HG03066 (cell line): ENCODE data around the gene WWC2.
"Not testable (repeated sequence)": the region's sequence is repeated elsewhere in the genome, so short reads cannot be mapped to it uniquely, and the experiment has no call there.

Experiments used
- ATAC-seq: cut with Tn5 transposase; IDR thresholded peaks from one replicate; pipeline ENCODE4 v1.9.1; 2021; ENCODE audit warnings: low read depth; ENCODE audit not compliant: unreplicated experiment

Gene WWC2

GRCh38 chr4:183099537-183100297 lies 660 bp downstream of the WWC2 start:
- no peak for ATAC-seq

- no peak for ATAC-seq
These were observed 1.2 kb downstream of the WWC2 start for GRCh38 chr4:183100298-183100599.

GRCh38 chr4:183100827-183101226 lies 1.8 kb downstream of the WWC2 start:
- no peak for ATAC-seq

GRCh38 chr4:183101956-183102480 lies 3.0 kb downstream of the WWC2 start:
- no peak for ATAC-seq

DNA sequence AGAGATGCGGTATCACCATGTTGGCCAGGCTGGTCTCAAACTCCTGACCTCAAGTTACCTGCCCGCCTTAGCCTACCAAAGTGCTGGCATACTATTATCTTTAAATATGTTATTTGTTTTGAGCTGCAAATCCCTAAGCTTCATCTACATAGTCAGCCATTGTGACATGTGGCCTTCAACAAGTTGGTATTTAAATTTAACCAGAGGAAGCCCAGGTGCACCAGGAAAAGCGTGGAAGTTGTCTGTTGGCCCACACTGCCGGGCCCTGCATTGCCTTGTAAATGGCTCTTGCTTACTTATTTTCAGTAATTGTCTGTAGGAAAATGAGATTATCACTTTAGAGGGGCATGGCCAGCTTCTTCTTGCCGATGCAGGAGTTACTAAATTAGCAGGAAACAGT lies 6.0 kb downstream of the WWC2 start:
- ATAC-seq, result no peak

DNA sequence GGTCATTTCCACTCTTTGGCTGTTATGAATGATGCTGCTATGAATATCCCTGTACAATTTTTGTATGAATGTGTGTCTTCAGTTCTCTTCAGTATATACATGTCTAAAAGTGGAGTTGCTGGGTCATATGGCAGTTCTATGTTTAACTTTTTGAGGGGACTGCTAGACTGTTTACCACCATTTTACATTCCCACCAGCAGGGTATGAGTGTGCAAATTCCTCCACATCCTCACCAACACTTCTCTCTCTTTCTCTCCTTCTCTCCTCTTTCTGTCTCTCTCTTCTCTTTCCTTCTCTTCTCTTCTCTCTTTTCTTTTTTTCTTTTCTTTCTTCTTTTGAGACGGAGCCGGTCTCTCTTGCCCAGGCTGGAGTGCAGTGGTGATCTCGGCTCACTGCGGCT lies 7.8 kb downstream of the WWC2 start:
- ATAC-seq, result no peak

GRCh38 chr4:183107891-183108459 lies 8.9 kb downstream of the WWC2 start:
- ATAC-seq, result no peak

DNA sequence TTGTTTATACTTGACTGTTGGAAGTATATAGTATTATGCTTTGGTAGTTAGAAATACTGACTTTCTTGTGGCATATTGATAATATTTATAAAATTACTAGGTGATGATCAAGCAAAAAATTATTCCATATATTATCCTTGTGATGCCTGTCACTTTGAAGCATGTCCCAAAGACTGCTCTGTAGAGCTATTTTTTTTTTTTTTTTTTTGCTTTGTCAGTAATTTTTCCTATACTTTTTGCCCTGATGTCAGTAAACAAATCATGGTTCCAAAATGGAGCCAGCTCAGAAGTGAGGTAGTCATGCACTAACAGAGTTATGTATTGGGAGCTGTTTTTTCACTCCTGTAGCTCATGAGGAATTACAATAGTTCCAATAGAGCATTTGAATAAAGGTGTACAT lies 11.2 kb downstream of the WWC2 start:
- no peak for ATAC-seq

DNA sequence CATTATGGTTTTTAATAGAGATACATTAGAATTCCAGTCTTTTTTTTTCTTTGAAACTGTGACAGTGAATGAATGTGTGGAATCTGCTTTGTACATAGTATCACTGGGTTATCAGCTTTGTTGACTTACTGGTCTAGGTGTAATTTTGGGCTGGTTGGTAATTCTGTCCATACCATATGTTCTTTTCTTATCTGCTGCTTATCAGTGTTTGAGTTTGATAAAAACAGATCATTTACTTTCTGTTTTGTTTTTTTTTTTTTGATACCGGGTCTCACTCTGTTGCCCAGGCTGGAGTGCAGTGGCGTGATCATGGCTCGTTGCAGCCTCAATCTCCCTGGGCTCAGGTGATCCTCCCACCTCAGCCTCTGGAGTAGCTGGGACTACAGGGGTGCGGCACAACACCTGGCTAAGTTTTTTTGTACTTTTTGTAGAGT lies 12.4 kb downstream of the WWC2 start:
- no peak for ATAC-seq

DNA sequence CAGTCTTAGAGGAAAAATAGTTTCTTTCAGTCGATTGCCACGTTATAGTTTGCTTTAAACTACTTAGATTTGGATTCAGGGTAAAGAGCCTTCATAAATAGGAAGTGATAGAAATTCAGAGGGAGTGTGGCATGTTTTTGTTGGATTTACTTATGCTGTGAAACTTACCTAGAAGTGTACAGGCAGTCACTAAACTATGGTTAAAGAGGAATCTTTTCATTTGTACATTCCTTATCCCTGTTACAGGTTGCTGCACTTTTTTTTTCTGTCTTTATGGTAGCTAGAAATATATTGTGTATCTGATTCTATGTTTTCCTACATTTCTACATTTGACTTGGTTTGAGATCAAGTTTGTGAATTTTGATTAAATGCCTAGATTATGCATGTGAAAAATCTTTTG lies 19.1 kb downstream of the WWC2 start:
- ATAC-seq, result no peak

DNA sequence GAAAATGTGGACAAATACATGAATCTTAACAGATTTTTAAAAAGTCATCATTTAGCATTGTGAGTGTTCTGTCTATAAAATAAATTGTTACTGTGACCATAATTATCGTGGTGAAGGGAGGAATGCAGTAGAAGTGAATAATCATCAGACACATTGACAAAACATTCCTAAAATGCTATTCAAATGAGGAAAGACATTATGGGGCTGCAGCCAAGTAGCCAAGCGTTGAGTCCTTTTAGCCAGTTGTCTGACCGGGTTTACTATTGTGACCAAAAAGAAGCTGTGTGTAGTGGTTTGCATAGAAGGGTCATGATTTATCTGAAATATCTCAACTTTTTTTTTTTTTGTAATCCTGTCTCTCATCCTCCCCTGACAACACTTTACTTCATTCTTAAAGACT lies 19.5 kb downstream of the WWC2 start:
- no peak for ATAC-seq

DNA sequence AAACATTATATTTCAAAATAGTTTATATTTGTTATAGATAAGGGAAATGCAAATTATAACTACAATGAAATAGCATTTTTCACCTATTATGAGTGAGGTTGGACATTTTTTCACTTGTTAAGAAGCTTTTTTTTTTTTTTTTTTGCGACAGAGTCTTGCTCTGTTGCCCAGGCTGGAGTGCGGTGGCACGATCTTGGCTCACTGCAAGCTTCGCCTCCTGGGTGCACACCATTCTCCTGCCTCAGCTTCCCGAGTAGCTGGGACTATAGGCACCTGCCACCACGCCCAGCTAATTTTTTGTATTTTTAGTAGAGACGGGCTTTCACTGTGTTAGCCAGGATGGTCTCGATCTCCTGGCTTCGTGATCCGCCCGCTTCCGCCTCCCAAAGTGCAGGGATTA lies 22.6 kb downstream of the WWC2 start:
- not testable (repeated sequence) for ATAC-seq

- ATAC-seq, result no peak
These were observed 25.2 kb downstream of the WWC2 start for GRCh38 chr4:183124228-183124627.

DNA sequence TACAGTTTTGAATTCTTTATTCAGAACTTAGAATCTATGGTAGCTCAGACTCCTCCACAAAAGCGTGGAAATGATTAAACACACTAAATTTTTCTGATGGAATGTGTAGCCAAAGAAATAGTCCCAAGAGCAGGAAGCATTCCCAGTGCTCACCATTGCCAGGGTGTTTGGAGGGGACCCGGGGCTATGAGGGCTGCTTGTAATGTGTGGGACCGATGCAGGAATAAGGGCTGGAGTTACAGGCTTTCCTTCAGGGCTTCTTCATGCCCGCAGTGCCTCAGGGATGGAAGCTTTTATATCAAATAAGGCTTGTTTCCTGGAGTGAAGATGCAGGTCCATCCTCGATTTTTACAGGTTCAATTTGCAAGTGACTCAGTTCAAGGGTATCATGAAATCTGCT lies 25.8 kb downstream of the WWC2 start:
- ATAC-seq, result no peak

- ATAC-seq, result no peak
These were observed 30.1 kb downstream of the WWC2 start for GRCh38 chr4:183129125-183129524.

DNA sequence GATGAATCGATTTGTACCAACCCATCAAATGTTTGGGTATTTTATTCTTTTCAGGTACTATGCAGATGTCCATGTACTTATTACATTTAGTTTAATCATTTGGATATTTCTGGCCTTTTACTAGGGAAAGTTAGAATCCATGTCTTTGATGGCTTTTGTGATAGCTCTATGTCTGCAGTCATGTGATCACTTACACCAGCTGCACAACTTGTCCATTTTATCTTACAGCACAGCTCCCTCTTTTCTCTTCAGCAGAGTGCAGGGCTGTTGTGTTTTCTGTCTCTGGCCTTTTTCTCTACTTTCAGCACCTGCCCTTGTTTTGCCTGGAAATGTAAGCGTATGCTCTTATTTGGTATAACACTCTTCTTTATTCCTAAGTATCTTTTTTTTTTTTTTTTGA lies 30.6 kb downstream of the WWC2 start:
- no peak for ATAC-seq

GRCh38 chr4:183130328-183131155 lies 31.5 kb downstream of the WWC2 start:
- ATAC-seq, result no peak

- no peak for ATAC-seq
These were observed 33.0 kb downstream of the WWC2 start for GRCh38 chr4:183132081-183132480.

- ATAC-seq, result no peak
These were observed 33.8 kb downstream of the WWC2 start for GRCh38 chr4:183132865-183133264.

- no peak for ATAC-seq
These were observed 37.8 kb downstream of the WWC2 start for GRCh38 chr4:183136855-183137254.

DNA sequence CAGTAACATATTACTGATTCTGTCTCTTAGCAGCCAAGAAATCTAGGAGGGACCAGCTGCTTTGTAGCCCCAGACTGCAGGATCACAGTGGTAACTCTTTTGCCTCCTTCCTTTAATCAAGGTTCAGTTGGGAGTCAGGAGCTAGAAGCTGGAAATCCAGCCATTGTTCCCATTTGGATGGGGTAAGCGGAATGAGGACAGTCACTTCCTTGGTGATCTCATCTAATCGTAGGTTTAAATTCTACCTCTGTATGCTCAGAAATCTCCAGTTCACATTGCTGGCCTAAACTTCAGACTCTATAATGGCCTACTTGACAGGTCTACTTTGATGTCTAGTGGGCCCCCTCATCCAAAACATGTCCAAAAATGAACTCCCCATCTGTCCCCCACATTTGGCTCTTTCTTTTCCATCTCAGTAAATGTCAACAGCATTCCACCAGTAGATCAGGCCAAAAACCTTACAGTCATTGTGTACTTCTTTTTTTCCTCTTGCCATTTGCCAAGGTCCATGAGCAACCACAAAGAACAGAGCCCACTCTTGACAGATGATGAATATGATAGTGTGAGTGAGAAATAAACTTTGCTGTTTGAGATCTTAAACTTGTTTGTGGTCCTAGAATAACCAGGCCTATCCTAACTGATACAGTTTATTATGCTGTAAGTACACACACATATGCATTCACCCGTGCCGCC lies 40.1 kb downstream of the WWC2 start:
- ATAC-seq, result no peak
